ENCODE data around the gene CC2D1A.

- TF ChIP-seq POLR2A (IDR thresholded peaks at IDR 0.05; ENCODE audit: low read depth, low read length) (peak; percentile 74), POLR2AphosphoS5 (IDR thresholded peaks at IDR 0.05; ENCODE audit: low read depth, low read length) (peak; percentile 66), TAF1 (IDR thresholded peaks at IDR 0.05; ENCODE audit: low read depth, low read length) (no peak), POU2F2 (IDR thresholded peaks at IDR 0.05; ENCODE audit: low read depth, low read length) (peak; percentile 51; the same call in 1 of the 2 replicates), SPI1 (IDR thresholded peaks at IDR 0.05; ENCODE audit: low read depth, low read length) (peak; percentile 36; the same call in 1 of the 2 replicates)
Measured at GRCh38 chr19:13861714-13862531, 44.1 kb upstream of the CC2D1A start.
